Astrocyte (in vitro differentiated cells and primary cell): ENCODE data around the gene ELFN2.

ENCODE experiments used
- CTCF ChIP-seq: IDR thresholded peaks from 2 replicates; pipeline ENCODE4 v1.5.1; 2011; ENCODE audit warnings: low read depth, mild to moderate bottlenecking, inconsistent platforms, low read length, moderate library complexity; ENCODE audit not compliant: insufficient read depth
- EZH2 ChIP-seq: IDR thresholded peaks from 2 replicates; pipeline ENCODE4 v1.6.1; 2012; ENCODE audit warnings: mild to moderate bottlenecking, low read length, inconsistent platforms; ENCODE audit not compliant: insufficient read depth

GRCh38 chr22:37333724-37334460 is 93.4 kb downstream of the ELFN2 start:
- TF ChIP-seq CTCF (no peak), EZH2 (no peak)
